Measurements from ENCODE around the gene CSMD2.

CSMD2 gene

GRCh38 chr1:33715195-33715811 lies 449.7 kb downstream of the CSMD2 start:
- H3K27me3 ChIP-seq (ENCODE audit: control insufficient read depth in 5 of 5, insufficient read depth in 4 of 5, low read length in 5 of 5): peaks cover 0 to 9% (median 2%) of the 10 kb centered on the region in 5 donors
- H3K36me3 ChIP-seq (ENCODE audit: control insufficient read depth in 5 of 5, insufficient read depth in 5 of 5, low read length in 5 of 5): no peaks in the 10 kb centered on the region

DNA sequence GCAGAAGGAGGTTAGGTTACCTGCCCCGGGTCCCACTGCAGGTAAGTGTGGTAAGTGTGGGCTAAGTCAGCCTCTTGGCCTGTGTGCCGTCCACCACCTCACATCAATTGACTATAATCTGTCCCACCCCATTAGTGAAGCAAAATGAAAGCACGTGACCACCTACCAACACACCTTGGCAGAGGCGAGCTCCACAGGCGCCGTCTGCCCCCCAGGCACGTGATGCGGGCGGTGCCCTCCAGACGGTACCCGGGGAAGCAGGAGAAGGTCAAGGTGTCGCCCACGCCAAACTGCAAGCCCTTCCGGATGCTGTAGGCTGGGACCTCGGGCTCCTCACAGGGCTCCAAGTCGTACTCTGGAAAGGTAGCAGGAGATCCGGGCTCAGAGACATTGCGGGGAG lies 450.6 kb downstream of the CSMD2 start:
- H3K36me3 ChIP-seq (ENCODE audit: control insufficient read depth in 5 of 5, insufficient read depth in 5 of 5, low read length in 5 of 5): no peaks in the 10 kb centered on the region
- H3K27ac ChIP-seq (ENCODE audit: low read depth, low read length): no peak overlapping the region
- H3K4me1 ChIP-seq (ENCODE audit: control insufficient read depth in 5 of 5, insufficient read depth in 5 of 5, low read length in 5 of 5): no peaks in the 10 kb centered on the region
- no peak overlapping the region for H3K9ac ChIP-seq (ENCODE audit: low read length in 5 of 5)
- H3K27me3 ChIP-seq (ENCODE audit: control insufficient read depth in 5 of 5, insufficient read depth in 4 of 5, low read length in 5 of 5): peaks cover 0 to 9% (median 2%) of the 10 kb centered on the region in 5 donors
- H3K4me3 ChIP-seq (ENCODE audit: low read depth in 1 of 5, low read length in 5 of 5): no peak overlapping the region
- no peaks in the 10 kb centered on the region for H3K9me3 ChIP-seq (ENCODE audit: control insufficient read depth in 5 of 5, low read length in 5 of 5)

More at GRCh38 chr1:33715195-33715811, 449.7 kb downstream of the CSMD2 start:
- no peak overlapping the region for H3K27ac ChIP-seq (ENCODE audit: low read depth, low read length)
- no peaks in the 10 kb centered on the region for H3K9me3 ChIP-seq (ENCODE audit: control insufficient read depth in 5 of 5, low read length in 5 of 5)
- no peaks in the 10 kb centered on the region for H3K4me1 ChIP-seq (ENCODE audit: control insufficient read depth in 5 of 5, insufficient read depth in 5 of 5, low read length in 5 of 5)
- no peak overlapping the region for H3K9ac ChIP-seq (ENCODE audit: low read length in 5 of 5)
- no peak overlapping the region for H3K4me3 ChIP-seq (ENCODE audit: low read depth in 1 of 5, low read length in 5 of 5)

DNA sequence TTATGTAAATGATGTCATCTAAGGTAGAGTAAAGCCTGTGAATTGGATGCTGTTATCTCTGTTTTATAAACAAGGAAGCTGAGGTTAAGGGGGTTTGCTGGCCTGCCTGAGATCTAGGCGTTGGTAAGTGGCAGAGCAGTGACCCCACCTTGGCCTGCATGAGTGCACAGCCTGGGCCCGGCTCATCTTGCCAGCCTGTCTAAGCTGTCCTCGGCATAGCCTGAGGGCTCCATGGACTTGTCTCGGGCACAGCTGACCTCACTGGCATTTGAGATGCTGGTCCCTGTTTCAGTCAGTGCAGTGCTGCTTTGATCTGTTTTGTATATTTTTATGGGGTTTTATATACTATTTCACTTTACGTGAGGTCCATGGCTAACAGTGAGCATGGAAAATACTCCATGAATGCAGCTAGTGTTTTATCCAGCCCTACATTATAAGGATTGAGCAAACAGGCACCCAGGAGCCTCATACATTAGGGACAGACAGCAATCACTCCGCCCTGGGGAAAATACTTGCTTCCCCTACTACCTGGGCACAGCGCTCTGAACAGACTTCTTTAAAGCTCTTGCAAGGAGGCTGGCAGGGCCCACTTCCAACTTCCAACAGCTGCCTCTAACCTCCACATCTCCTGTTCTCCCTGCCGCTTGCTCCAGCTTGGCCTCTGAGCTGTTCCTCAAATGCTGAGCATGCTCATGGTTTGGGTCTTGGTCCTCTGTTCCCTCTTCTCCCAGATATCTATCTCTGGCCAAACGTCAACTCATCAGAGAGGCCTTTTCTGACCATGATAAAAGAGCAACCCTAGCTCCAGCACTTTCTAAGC lies 451.8 kb downstream of the CSMD2 start:
- H3K36me3 ChIP-seq (ENCODE audit: control insufficient read depth in 5 of 5, insufficient read depth in 5 of 5, low read length in 5 of 5): no peaks in the 10 kb centered on the region
- no peak overlapping the region for H3K9ac ChIP-seq (ENCODE audit: low read length in 5 of 5)
- H3K27ac ChIP-seq (ENCODE audit: low read depth, low read length): no peak overlapping the region
- H3K9me3 ChIP-seq (ENCODE audit: control insufficient read depth in 5 of 5, low read length in 5 of 5): no peaks in the 10 kb centered on the region
- peaks cover 0 to 11% (median 2%) of the 10 kb centered on the region in 5 donors for H3K27me3 ChIP-seq (ENCODE audit: control insufficient read depth in 5 of 5, insufficient read depth in 4 of 5, low read length in 5 of 5)
- no peaks in the 10 kb centered on the region for H3K4me1 ChIP-seq (ENCODE audit: control insufficient read depth in 5 of 5, insufficient read depth in 5 of 5, low read length in 5 of 5)
- no peak overlapping the region for H3K4me3 ChIP-seq (ENCODE audit: low read depth in 1 of 5, low read length in 5 of 5)

DNA sequence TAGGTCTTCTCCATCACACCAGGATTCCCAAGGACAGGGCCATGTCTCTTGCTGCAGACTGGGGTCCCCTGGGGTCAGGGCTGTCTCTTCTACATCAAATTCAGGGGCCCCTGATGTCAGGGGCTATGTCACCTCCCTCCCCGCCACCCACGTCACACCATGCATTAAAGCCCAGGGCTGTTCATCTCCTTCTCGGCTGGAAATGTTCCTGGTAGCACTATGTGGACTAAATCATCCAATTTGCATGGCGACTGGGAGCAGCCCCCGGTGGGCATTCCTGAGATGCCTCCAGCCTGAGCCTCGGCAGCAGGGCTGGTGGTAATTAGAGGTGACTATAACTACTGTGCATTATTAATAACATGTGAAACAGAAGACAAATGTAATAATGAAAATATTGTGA lies 452.8 kb downstream of the CSMD2 start:
- Histone ChIP-seq H3K4me3 (ENCODE audit: low read depth in 1 of 5, low read length in 5 of 5) (no peak overlapping the region), H3K4me1 (ENCODE audit: control insufficient read depth in 5 of 5, insufficient read depth in 5 of 5, low read length in 5 of 5) (no peaks in the 10 kb centered on the region), H3K36me3 (ENCODE audit: control insufficient read depth in 5 of 5, insufficient read depth in 5 of 5, low read length in 5 of 5) (no peaks in the 10 kb centered on the region), H3K27ac (ENCODE audit: low read depth, low read length) (no peak overlapping the region), H3K27me3 (ENCODE audit: control insufficient read depth in 5 of 5, insufficient read depth in 4 of 5, low read length in 5 of 5) (peaks cover 0 to 15% (median 2%) of the 10 kb centered on the region in 5 donors), H3K9ac (ENCODE audit: low read length in 5 of 5) (no peak overlapping the region), H3K9me3 (ENCODE audit: control insufficient read depth in 5 of 5, low read length in 5 of 5) (no peaks in the 10 kb centered on the region)

DNA sequence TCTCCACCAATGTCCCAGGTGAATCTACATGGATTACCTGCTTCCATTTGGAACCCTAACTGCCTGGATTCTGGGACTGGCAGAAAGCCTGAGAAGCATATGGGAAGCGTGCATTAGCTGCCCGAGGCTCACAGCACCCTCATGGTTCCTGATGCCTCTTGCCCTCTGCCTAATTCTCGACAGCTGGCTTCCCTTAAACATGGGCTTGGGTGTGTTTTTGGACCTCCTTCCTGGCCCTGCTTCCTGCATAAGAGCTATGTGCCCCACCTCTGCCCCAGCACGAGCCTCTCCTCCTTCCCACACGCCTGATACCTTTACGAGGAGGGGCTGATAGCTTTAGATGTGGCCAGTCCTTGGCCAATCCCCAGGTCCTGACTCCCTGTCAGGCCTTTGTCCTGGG lies 453.5 kb downstream of the CSMD2 start:
- no peak overlapping the region for H3K9ac ChIP-seq (ENCODE audit: low read length in 5 of 5)
- H3K9me3 ChIP-seq (ENCODE audit: control insufficient read depth in 5 of 5, low read length in 5 of 5): peaks cover 0 to 3% (median 0%) of the 10 kb centered on the region in 5 donors
- no peaks in the 10 kb centered on the region for H3K36me3 ChIP-seq (ENCODE audit: control insufficient read depth in 5 of 5, insufficient read depth in 5 of 5, low read length in 5 of 5)
- no peaks in the 10 kb centered on the region for H3K4me1 ChIP-seq (ENCODE audit: control insufficient read depth in 5 of 5, insufficient read depth in 5 of 5, low read length in 5 of 5)
- H3K27ac ChIP-seq (ENCODE audit: low read depth, low read length): no peak overlapping the region
- peaks cover 0 to 19% (median 4%) of the 10 kb centered on the region in 5 donors for H3K27me3 ChIP-seq (ENCODE audit: control insufficient read depth in 5 of 5, insufficient read depth in 4 of 5, low read length in 5 of 5)
- no peak overlapping the region for H3K4me3 ChIP-seq (ENCODE audit: low read depth in 1 of 5, low read length in 5 of 5)

DNA sequence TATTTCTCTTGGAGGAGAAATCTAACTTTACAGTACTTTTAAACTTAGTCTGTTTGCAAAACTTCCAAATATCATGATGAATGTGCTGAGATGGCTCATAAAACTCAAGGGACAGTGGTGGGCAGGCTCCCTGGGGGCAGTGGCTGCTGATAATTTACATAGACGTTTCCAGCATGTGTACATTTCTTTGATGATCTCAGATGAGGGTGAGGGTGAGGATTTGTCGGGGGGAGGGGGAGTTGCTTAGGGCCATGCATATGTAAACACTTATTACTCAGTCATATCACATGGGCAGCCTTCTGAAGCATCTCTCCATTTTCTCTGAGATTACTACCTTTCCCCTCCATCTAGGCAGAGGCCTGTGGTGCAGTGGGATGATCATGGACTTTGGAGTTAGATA lies 454.1 kb downstream of the CSMD2 start:
- H3K4me1 ChIP-seq (ENCODE audit: control insufficient read depth in 5 of 5, insufficient read depth in 5 of 5, low read length in 5 of 5): no peaks in the 10 kb centered on the region
- H3K27me3 ChIP-seq (ENCODE audit: control insufficient read depth in 5 of 5, insufficient read depth in 4 of 5, low read length in 5 of 5): peaks cover 0 to 20% (median 5%) of the 10 kb centered on the region in 5 donors
- H3K9ac ChIP-seq (ENCODE audit: low read length in 5 of 5): no peak overlapping the region
- H3K4me3 ChIP-seq (ENCODE audit: low read depth in 1 of 5, low read length in 5 of 5): no peak overlapping the region
- no peak overlapping the region for H3K27ac ChIP-seq (ENCODE audit: low read depth, low read length)
- no peaks in the 10 kb centered on the region for H3K36me3 ChIP-seq (ENCODE audit: control insufficient read depth in 5 of 5, insufficient read depth in 5 of 5, low read length in 5 of 5)
- peaks cover 0 to 3% (median 0%) of the 10 kb centered on the region in 5 donors for H3K9me3 ChIP-seq (ENCODE audit: control insufficient read depth in 5 of 5, low read length in 5 of 5)

- H3K4me3 ChIP-seq (ENCODE audit: low read depth in 1 of 5, low read length in 5 of 5): no peak overlapping the region
- no peak overlapping the region for H3K27ac ChIP-seq (ENCODE audit: low read depth, low read length)
- no peak overlapping the region for H3K9ac ChIP-seq (ENCODE audit: low read length in 5 of 5)
- peaks cover 0 to 3% (median 0%) of the 10 kb centered on the region in 5 donors for H3K9me3 ChIP-seq (ENCODE audit: control insufficient read depth in 5 of 5, low read length in 5 of 5)
- H3K4me1 ChIP-seq (ENCODE audit: control insufficient read depth in 5 of 5, insufficient read depth in 5 of 5, low read length in 5 of 5): no peaks in the 10 kb centered on the region
- peaks cover 0 to 20% (median 5%) of the 10 kb centered on the region in 5 donors for H3K27me3 ChIP-seq (ENCODE audit: control insufficient read depth in 5 of 5, insufficient read depth in 4 of 5, low read length in 5 of 5)
- H3K36me3 ChIP-seq (ENCODE audit: control insufficient read depth in 5 of 5, insufficient read depth in 5 of 5, low read length in 5 of 5): no peaks in the 10 kb centered on the region
Observed at GRCh38 chr1:33709783-33710718, 455.0 kb downstream of the CSMD2 start.

- Histone ChIP-seq H3K27me3 (ENCODE audit: control insufficient read depth in 5 of 5, insufficient read depth in 4 of 5, low read length in 5 of 5) (peaks cover 0 to 18% (median 5%) of the 10 kb centered on the region in 5 donors), H3K27ac (ENCODE audit: low read depth, low read length) (no peak overlapping the region), H3K4me3 (ENCODE audit: low read depth in 1 of 5, low read length in 5 of 5) (no peak overlapping the region), H3K4me1 (ENCODE audit: control insufficient read depth in 5 of 5, insufficient read depth in 5 of 5, low read length in 5 of 5) (no peaks in the 10 kb centered on the region), H3K9ac (ENCODE audit: low read length in 5 of 5) (no peak overlapping the region), H3K9me3 (ENCODE audit: control insufficient read depth in 5 of 5, low read length in 5 of 5) (peaks cover 0 to 3% (median 0%) of the 10 kb centered on the region in 5 donors), H3K36me3 (ENCODE audit: control insufficient read depth in 5 of 5, insufficient read depth in 5 of 5, low read length in 5 of 5) (no peaks in the 10 kb centered on the region)
Observed at GRCh38 chr1:33709174-33709782, 455.8 kb downstream of the CSMD2 start.

DNA sequence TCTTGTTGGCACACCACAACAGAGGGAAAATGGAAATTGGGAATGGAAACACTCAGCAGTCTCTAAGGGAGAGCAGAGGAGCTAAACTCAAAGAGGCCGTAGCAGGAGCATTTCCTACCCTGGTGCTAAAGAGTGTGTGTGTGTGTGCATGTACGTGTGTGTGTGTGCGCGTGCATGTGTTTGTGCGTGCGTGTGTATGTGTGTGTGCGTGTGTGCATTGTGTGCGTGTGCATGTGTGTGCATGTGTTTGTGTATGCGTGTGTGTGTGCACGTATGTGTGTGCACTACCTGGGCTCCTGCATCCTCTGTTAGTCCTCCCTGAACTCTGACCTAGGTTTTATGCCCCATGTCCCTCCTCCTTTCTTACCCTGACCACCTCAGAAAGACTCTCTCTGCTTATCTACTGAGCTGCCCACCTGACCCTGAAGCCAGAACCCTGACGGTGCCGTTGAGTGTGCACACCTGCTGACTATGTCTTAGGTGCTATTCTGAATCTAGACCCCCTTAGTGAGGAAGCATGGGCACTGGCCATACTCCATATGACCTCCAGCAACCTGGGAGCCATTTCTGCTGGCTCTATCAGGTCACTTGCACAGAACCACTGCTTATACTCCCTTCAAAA lies 458.3 kb downstream of the CSMD2 start:
- H3K9me3 ChIP-seq (ENCODE audit: control insufficient read depth in 5 of 5, low read length in 5 of 5): peaks cover 0 to 3% (median 0%) of the 10 kb centered on the region in 5 donors
- no peaks in the 10 kb centered on the region for H3K36me3 ChIP-seq (ENCODE audit: control insufficient read depth in 5 of 5, insufficient read depth in 5 of 5, low read length in 5 of 5)
- no peak overlapping the region for H3K4me3 ChIP-seq (ENCODE audit: low read depth in 1 of 5, low read length in 5 of 5)
- no peaks in the 10 kb centered on the region for H3K4me1 ChIP-seq (ENCODE audit: control insufficient read depth in 5 of 5, insufficient read depth in 5 of 5, low read length in 5 of 5)
- no peak overlapping the region for H3K27ac ChIP-seq (ENCODE audit: low read depth, low read length)
- H3K9ac ChIP-seq (ENCODE audit: low read length in 5 of 5): no peak overlapping the region
- H3K27me3 ChIP-seq (ENCODE audit: control insufficient read depth in 5 of 5, insufficient read depth in 4 of 5, low read length in 5 of 5): peaks cover 0 to 15% (median 4%) of the 10 kb centered on the region in 5 donors

Data from subcutaneous abdominal adipose tissue (tissue), 5 donors.